ENCODE measurements around the gene ALDH5A1.

Gene ALDH5A1

DNA sequence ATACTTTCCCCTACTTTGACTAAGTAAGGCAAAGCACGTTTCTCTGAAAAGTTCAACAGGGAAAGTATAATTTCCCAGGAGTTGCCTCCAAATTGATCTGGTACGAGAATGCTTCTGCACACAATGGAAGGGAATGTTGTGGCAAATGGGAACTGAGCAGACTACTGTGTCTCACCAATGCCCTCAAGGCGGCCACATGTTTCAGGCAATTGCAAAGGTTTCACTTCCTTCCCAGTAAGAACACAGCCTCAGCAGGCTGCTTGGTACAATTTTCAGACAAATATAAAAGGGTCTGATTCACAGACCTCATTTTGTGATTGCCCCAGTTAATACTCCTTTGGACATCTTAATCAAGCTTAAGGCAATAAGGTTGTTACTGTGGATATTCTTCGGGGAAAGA, 80.0 kb downstream of the ALDH5A1 start:
- peak; percentile 57 to 69 (median 67) for DNase-seq

DNA sequence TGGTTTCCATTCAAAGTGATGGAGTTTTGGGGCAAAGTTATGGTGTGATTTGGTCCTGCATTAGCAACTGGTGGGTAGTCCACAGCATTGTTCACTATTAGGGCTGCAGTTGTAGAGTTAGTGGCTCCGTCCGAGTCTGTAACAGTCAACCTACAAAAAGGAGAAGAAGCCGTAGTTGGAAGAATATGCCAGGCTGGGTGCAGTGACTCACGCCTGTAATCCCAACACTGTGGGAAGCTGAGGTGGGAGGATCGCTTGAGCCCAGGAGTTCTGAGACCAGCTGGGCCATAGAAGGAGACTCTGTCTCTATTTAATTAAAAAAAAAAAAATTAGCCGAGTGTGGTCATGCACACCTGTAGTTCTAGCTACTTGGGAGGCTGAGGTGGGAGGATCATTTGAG, 81.7 kb downstream of the ALDH5A1 start:
- DNase-seq, result peak; percentile 46 to 55 (median 46)

DNA sequence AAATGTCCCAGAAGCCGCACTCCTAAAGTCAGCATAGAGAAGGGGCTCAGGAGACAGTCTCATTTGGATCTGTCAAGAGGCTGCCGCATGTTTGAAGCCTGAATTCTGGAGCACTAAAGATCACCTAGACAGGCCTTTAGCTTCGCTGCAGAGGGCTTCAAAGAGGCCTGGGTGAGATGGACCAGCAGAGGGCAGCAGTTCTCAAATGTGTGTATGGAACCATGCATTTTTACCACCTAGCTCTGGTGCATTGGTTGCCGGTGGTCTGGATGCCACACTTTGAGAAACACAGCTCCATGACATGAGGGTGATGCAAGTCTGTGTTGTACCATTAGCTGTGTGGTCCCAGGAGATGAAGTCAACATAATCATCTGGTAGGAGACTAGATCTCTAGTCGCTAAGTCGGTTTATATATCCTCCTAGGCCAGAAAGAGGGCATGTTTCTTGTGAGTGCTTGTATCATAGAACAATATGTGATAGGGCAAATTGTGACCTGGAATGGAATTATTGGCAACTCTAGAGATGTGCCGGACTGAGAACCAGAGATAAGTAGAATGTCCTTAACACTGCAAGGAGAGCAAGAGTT, 86.4 kb downstream of the ALDH5A1 start:
- peak; percentile 69 to 87 (median 84) for DNase-seq

DNA sequence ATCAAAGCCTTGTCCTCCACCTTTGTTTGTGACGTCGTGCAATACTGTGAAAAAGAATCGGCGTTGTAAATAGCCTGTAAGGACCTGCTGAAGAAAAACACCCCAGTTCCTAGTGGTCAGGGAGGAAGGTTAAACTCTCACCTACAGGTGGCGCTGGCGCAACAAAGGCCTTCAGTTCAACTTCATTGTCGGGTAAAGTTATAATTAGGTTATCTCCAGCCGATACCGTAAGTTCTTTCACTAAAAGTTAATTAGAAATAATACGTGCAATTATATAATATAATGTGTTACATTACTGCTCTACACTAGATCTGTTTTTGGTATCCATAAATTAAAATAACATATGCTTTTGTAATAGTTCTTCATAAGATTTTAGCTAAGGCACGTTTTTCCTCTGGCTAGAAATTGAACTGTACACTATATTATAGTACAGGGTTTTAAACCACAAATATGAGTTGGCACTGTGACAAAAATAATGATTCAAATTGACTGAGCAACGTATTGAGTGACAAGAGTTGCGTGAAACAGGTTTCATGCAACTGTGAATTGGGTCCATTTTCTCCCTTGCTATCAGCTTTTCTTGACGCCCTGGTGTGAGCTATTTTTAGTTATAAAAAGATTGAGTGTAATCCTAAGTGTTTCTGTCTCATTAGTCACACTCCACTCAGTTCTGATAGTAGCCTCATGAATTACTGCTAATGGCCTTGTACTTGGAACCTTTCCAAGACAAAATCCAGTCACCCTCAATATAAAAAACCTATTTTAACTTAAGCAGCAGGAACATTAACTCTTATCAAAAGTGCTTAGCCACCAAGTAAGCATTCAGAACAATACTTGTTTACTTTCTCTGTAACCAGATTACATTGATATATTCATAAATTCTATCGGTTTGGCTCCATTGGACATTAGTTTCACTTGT, 89.0 kb downstream of the ALDH5A1 start:
- DNase-seq, result peak; percentile 72 to 86 (median 85)

DNA sequence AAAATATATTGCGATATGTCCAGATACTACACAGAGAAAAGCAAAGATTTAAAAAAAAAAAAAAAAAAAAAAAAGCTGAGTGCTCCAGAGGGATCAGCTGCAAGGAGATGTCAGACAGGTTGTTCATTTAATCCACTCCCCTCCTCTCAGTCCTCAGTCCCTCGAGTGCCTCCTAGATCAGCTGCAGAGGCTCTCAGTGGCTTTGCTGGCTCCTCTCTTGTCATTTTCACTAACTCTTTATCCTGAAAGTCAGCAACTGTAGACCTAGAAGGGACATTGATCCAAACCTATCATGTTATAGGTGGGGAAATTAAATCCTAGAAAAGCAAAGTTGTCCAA, 89.6 kb downstream of the ALDH5A1 start:
- no peak for DNase-seq

All from suppressor macrophage treated with lipopolysaccharide for 1 hour (primary cell).